Thymus (tissue), 11 donors: ENCODE results near the gene M1AP. TPM values are rescaled to one million over a fixed set of nuclear protein-coding genes. Genes with fewer than 3 reads are reported as not detected.

ENCODE experiments used
- DNase-seq, 9 donors: peaks; one replicate each; pipeline ENCODE4 v3.0.0-alpha.2; 2013; ENCODE audit warnings: low spot score in 9 of 9, low read depth in 6 of 9, missing footprints in 1 of 9
- H3K27ac ChIP-seq, 2 donors: one replicate each; pipeline ENCODE4 v1.5.1; 2013; ENCODE audit warnings: control low read depth in 1 of 2, low read depth in 1 of 2, low read length in 1 of 2, mild to moderate bottlenecking in 1 of 2, moderate library complexity in 1 of 2
- H3K27me3 ChIP-seq, 2 donors: one replicate each; pipeline ENCODE4 v1.5.1; 2013; ENCODE audit warnings: low read length in 1 of 2; ENCODE audit not compliant: control insufficient read depth in 2 of 2, insufficient read depth in 1 of 2
- H3K36me3 ChIP-seq, 2 donors: one replicate each; pipeline ENCODE4 v1.5.1; 2013; ENCODE audit warnings: low read length in 1 of 2, mild to moderate bottlenecking in 1 of 2, moderate library complexity in 1 of 2; ENCODE audit not compliant: control insufficient read depth in 2 of 2, insufficient read depth in 2 of 2
- H3K4me1 ChIP-seq, 2 donors: one replicate each; pipeline ENCODE4 v1.5.1; 2013; ENCODE audit warnings: low read length in 2 of 2; ENCODE audit not compliant: control insufficient read depth in 2 of 2, insufficient read depth in 2 of 2
- H3K4me3 ChIP-seq, 2 donors: one replicate each; pipeline ENCODE4 v1.5.1; 2013; ENCODE audit warnings: low read length in 2 of 2, control low read depth in 1 of 2, mild to moderate bottlenecking in 1 of 2
- H3K9me3 ChIP-seq, 2 donors: one replicate each; pipeline ENCODE4 v1.5.1; 2013; ENCODE audit warnings: low read length in 1 of 2, mild to moderate bottlenecking in 1 of 2; ENCODE audit not compliant: control insufficient read depth in 2 of 2, insufficient read depth in 1 of 2
- WGBS: extraction: QIAGEN DNeasy Blood & Tissue Kit; methylation state at CpG from one replicate; pipeline ENCODE4 v1.1.7; 2013; 5-methylcytosine and 5-hydroxymethylcytosine counted together
- polyA plus RNA-seq: library from polyadenylated mRNA; stranded (reverse); fragments of 200-250 nt; gene quantifications from one replicate; pipeline ENCODE4 v1.2.3, GENCODE V29; 2013
- total RNA-seq: library from RNA; stranded (reverse); fragments of 120-200 nt; gene quantifications from one replicate; pipeline ENCODE4 v1.2.4, GENCODE V29; 2013
- donor health status: healthy.

The M1AP gene
- total and polyA plus RNA-seq, 2 donors = 0.55 to 0.94 TPM

GRCh38 chr2:74511104-74511989, 136.8 kb downstream of the M1AP start:
- Histone ChIP-seq H3K9me3 (peaks cover 0 to 21% of the 10 kb centered on the region in 2 donors), H3K27me3 (peaks cover 66 to 85% of the 10 kb centered on the region in 2 donors), H3K4me3 (no peak overlapping the region), H3K4me1 (peaks cover 24 to 45% of the 10 kb centered on the region in 2 donors), H3K27ac (no peak overlapping the region), H3K36me3 (peaks cover 0 to 2% of the 10 kb centered on the region in 2 donors)
- DNase-seq = no peak
- WGBS = 54% methylated on average over 11 of the region's 11 CpGs

- no peak overlapping the region for H3K4me3 ChIP-seq
- H3K9me3 ChIP-seq = peaks cover 0 to 17% of the 10 kb centered on the region in 2 donors
- H3K27ac ChIP-seq = no peak overlapping the region
- H3K36me3 ChIP-seq = peaks cover 8 to 10% of the 10 kb centered on the region in 2 donors
- peaks cover 59 to 83% of the 10 kb centered on the region in 2 donors for H3K27me3 ChIP-seq
- DNase-seq = no peak
- peaks cover 16 to 39% of the 10 kb centered on the region in 2 donors for H3K4me1 ChIP-seq
- WGBS = 93% methylated on average over 4 of the region's 4 CpGs
Measured at GRCh38 chr2:74510272-74510671, 137.9 kb downstream of the M1AP start.

GRCh38 chr2:74507926-74508520, 140.1 kb downstream of the M1AP start:
- H3K36me3 ChIP-seq = peaks cover 13 to 15% of the 10 kb centered on the region in 2 donors
- whole genome bisulfite sequencing = 18% methylated on average over 38 of the region's 38 CpGs
- peaks cover 59 to 83% of the 10 kb centered on the region in 2 donors for H3K27me3 ChIP-seq
- H3K27ac ChIP-seq = peak overlapping the region; percentile 98
- no peak for DNase-seq
- peaks cover 18 to 29% of the 10 kb centered on the region in 2 donors for H3K4me1 ChIP-seq
- H3K9me3 ChIP-seq = peaks cover 2% of the 10 kb centered on the region in 2 donors
- peak overlapping the region; percentile 76 to 95 for H3K4me3 ChIP-seq

Other genes with a start within 250 kb of the M1AP start
- 0.66 TPM for gene C2orf81, start 226.7 kb downstream of the M1AP start, total RNA-seq
- 5.3 TPM for gene C2orf81, start 226.7 kb downstream of the M1AP start, polyA plus RNA-seq
- gene WDR54, start 226.6 kb downstream of the M1AP start, total RNA-seq = 35.6 TPM
- 32.5 TPM for gene WDR54, start 226.6 kb downstream of the M1AP start, polyA plus RNA-seq
- gene RTKN, start 206.4 kb downstream of the M1AP start, total RNA-seq = 9.5 TPM
- 17.2 TPM for gene RTKN, start 206.4 kb downstream of the M1AP start, polyA plus RNA-seq
- 27.0 TPM for gene INO80B, start 193.2 kb downstream of the M1AP start, total RNA-seq
- 53.0 TPM for gene INO80B, start 193.2 kb downstream of the M1AP start, polyA plus RNA-seq
- 56.4 TPM for gene WBP1, start 189.9 kb downstream of the M1AP start, total RNA-seq
- gene WBP1, start 189.9 kb downstream of the M1AP start, polyA plus RNA-seq = 114 TPM
- gene MOGS, start 182.9 kb downstream of the M1AP start, total RNA-seq = 27.6 TPM
- 38.5 TPM for gene MOGS, start 182.9 kb downstream of the M1AP start, polyA plus RNA-seq
- 101 TPM for gene MRPL53, start 175.7 kb downstream of the M1AP start, total RNA-seq
- 67.7 TPM for gene MRPL53, start 175.7 kb downstream of the M1AP start, polyA plus RNA-seq
- 9.1 TPM for gene CCDC142, start 165.3 kb downstream of the M1AP start, total RNA-seq
- 6.7 TPM for gene CCDC142, start 165.3 kb downstream of the M1AP start, polyA plus RNA-seq
- 10.3 TPM for gene TTC31, start 165.2 kb downstream of the M1AP start, total RNA-seq
- 23.5 TPM for gene TTC31, start 165.2 kb downstream of the M1AP start, polyA plus RNA-seq
- gene LBX2, start 148.7 kb downstream of the M1AP start, total RNA-seq = 0.09 TPM
- 0.89 TPM for gene LBX2, start 148.7 kb downstream of the M1AP start, polyA plus RNA-seq
- 14.1 TPM for gene PCGF1, start 140.6 kb downstream of the M1AP start, total RNA-seq
- gene PCGF1, start 140.6 kb downstream of the M1AP start, polyA plus RNA-seq = 29.0 TPM
- gene TLX2, start 133.9 kb downstream of the M1AP start, total RNA-seq = 0.19 TPM
- gene TLX2, start 133.9 kb downstream of the M1AP start, polyA plus RNA-seq = 0.11 TPM
- 0.14 TPM for gene DQX1, start 122.1 kb downstream of the M1AP start, total RNA-seq
- gene DQX1, start 122.1 kb downstream of the M1AP start, polyA plus RNA-seq = 0.78 TPM
- 59.5 TPM for gene AUP1, start 118.6 kb downstream of the M1AP start, total RNA-seq
- gene AUP1, start 118.6 kb downstream of the M1AP start, polyA plus RNA-seq = 208 TPM
- 42.9 TPM for gene HTRA2, start 118.4 kb downstream of the M1AP start, total RNA-seq
- 70.6 TPM for gene HTRA2, start 118.4 kb downstream of the M1AP start, polyA plus RNA-seq
- gene LOXL3, start 94.4 kb downstream of the M1AP start, total RNA-seq = 1.4 TPM
- 1.6 TPM for gene LOXL3, start 94.4 kb downstream of the M1AP start, polyA plus RNA-seq
- 14.3 TPM for gene DOK1, start 93.6 kb downstream of the M1AP start, total RNA-seq
- gene DOK1, start 93.6 kb downstream of the M1AP start, polyA plus RNA-seq = 17.2 TPM
- gene SEMA4F, start 5.9 kb upstream of the M1AP start, total RNA-seq = 2.5 TPM
- gene SEMA4F, start 5.9 kb upstream of the M1AP start, polyA plus RNA-seq = 3.5 TPM
- gene HK2, start 185.8 kb upstream of the M1AP start, total RNA-seq = 8.2 TPM
- gene HK2, start 185.8 kb upstream of the M1AP start, polyA plus RNA-seq = 4.8 TPM